Heart left ventricle (tissue), 16 donors: ENCODE results near the gene TBC1D2. TPM values are rescaled to one million over a fixed set of nuclear protein-coding genes. Genes with fewer than 3 reads are reported as not detected.
A peak's percentile ranks its signal among the peaks of the same experiment; 100 is the strongest.

ENCODE experiments used
- ATAC-seq, 4 donors: fragments of 200-7000 bp; cut with Tn5 transposase; one replicate each; pipeline ENCODE4 v1.9.1; 2020 to 2022; ENCODE audit warnings: moderate library complexity in 4 of 4, mild to moderate bottlenecking in 3 of 4, moderate number of reproducible peaks in 1 of 4
- DNase-seq, 5 donors: peaks; one replicate each; pipeline ENCODE4 v3.0.0-alpha.2; 2020
- H3K27ac ChIP-seq, 12 donors: fragments of 200-600 bp; sonication (generic) in 4 of 12; one replicate each; pipeline versions ENCODE4 v1.5.0 to v1.8.0; 2016 to 2022; ENCODE audit warnings: mild to moderate bottlenecking in 2 of 12
- H3K27me3 ChIP-seq, 9 donors: fragments of 200-600 bp; sonication (generic) in 2 of 9; one replicate each; pipeline versions ENCODE4 v1.5.1 to v1.8.0; 2016 to 2022; ENCODE audit warnings: mild to moderate bottlenecking in 3 of 9
- H3K36me3 ChIP-seq, 9 donors: fragments of 200-600 bp; sonication (generic) in 2 of 9; one replicate each; pipeline versions ENCODE4 v1.5.0 to v1.8.0; 2018 to 2022; ENCODE audit warnings: mild to moderate bottlenecking in 2 of 9
- H3K4me1 ChIP-seq, 12 donors: fragments of 200-600 bp; sonication (generic) in 4 of 12; one replicate each; pipeline versions ENCODE4 v1.5.0 to v1.8.0; 2016 to 2022; ENCODE audit warnings: mild to moderate bottlenecking in 3 of 12
- H3K4me3 ChIP-seq, 12 donors: fragments of 200-600 bp; sonication (generic) in 4 of 12; one replicate each; pipeline versions ENCODE4 v1.5.0 to v1.8.0; 2017 to 2022; ENCODE audit warnings: mild to moderate bottlenecking in 9 of 12, moderate library complexity in 4 of 12
- H3K9me3 ChIP-seq, 12 donors: fragments of 200-600 bp; sonication (generic) in 4 of 12; one replicate each; pipeline versions ENCODE4 v1.5.0 to v1.8.0; 2016 to 2022; ENCODE audit warnings: mild to moderate bottlenecking in 1 of 12
- CTCF ChIP-seq, 12 donors: fragments of 200-600 bp; sonication (generic) in 4 of 12; IDR thresholded peaks; one replicate each; pipeline versions ENCODE4 v1.5.0 to v1.8.0; 2018 to 2022; ENCODE audit warnings: antibody characterized with exemption in 12 of 12, mild to moderate bottlenecking in 5 of 12
- POLR2A ChIP-seq, 2 donors: fragments of 450-650 bp; IDR thresholded peaks; one replicate each; pipeline ENCODE4 v1.6.1; 2017; ENCODE audit warnings: antibody characterized with exemption in 2 of 2, mild to moderate bottlenecking in 2 of 2, moderate library complexity in 2 of 2
- WGBS, 4 donors: extraction: QIAGEN DNeasy Blood & Tissue Kit in 2 of 4; methylation state at CpG; one replicate each; pipeline versions ENCODE4 v1.1.5 to v1.1.7; 2013 to 2018; 5-methylcytosine and 5-hydroxymethylcytosine counted together
- intact Hi-C, 10 donors: fragments of 100-400 bp; cut with DNase I; formaldehyde crosslinking; loops; one replicate each; pipeline versions ENCODE4 v1.11.1 to v1.14.2; 2022
- polyA plus RNA-seq, 2 donors: library from polyadenylated mRNA; stranded (reverse); fragments of 200-250 nt; gene quantifications; one replicate each; pipeline ENCODE4 v1.2.3, GENCODE V29; 2013
- total RNA-seq, 9 donors: library from RNA; depleted of rRNA in 2 of 9; stranded (reverse); fragments of >200 nt in 2 of 9; fragmentation: NEBNext Ultra II Directional in 3 of 9; extraction: Animal tissue kit (Norgen Biotek cat#: 25700) in 3 of 9; gene quantifications; one replicate each; pipeline versions ENCODE4 v1.1.0 to v1.2.4, GENCODE V29; 2016 to 2023
- donor health status: ischemic (EF 13 %, LVEDD 7.1; RV severe dilation, severe dysfunction).
- donor health status: healthy with polysubstance abuse.
- donor health status: DM: no; HTN: yes; CAD: no.
- donor health status: DM: no; HTN: no; CAD: no.
- donor health status: ischemic (EF 25% LVEDD 6.9; RV normal size, moderate dysfunction).
- donor health status: ischemic (EF 25% LVEDD 5.7; RV mildly dilated, moderate dysfunction).
- donor health status: healthy.
- donor health status: DM: yes; HTN: yes; CAD: no.
- donor health status: ischemic (EF 35%, LVEDD 5.7; RV mildly dilated, moderate dysfunction).
- donor health status: nonischemic (EF 11% LVEDD 7.7; RV severe dilation, severe dysfunction).
- donor health status: DM: yes; HTN: yes; CAD: no.
- donor health status: PGD.
- donor health status: ischemic (EF 29% LVEDD 5.4; RV normal size, mild dysfunction).
- donor health status: nonischemic (EF 23%, LVEDD 6.1; RV moderate dilation, normal function).

Gene TBC1D2
- total and polyA plus RNA-seq, 11 donors: 1.1 to 9.4 (median 2.2) TPM

- H3K27ac ChIP-seq: no peak overlapping the region
- H3K4me3 ChIP-seq: no peak overlapping the region
- DNase-seq: no peak
- ATAC-seq: no peak
- WGBS, 4 donors: 86 to 91% (median 88%) methylated on average over 6 of the region's 6 CpGs
- H3K36me3 ChIP-seq: peaks cover 0 to 39% (median 0%) of the 10 kb centered on the region in 9 donors
- H3K27me3 ChIP-seq: no peaks in the 10 kb centered on the region
- H3K4me1 ChIP-seq: peaks cover 0 to 9% (median 1%) of the 10 kb centered on the region in 12 donors
- no peak for TF ChIP-seq CTCF (IDR thresholded peaks at IDR 0.05)
- TF ChIP-seq POLR2A (IDR thresholded peaks at IDR 0.05): no peak
- H3K9me3 ChIP-seq: no peaks in the 10 kb centered on the region
- intact Hi-C loops: loop anchor here in 4 of 10 donors (10.0 kb wide), 3 partner anchors 126 to 574 kb away; partner anchors contain the start of gene TRMO (in 1 of the 4)
These were observed 54.3 kb downstream of the TBC1D2 start for GRCh38 chr9:98201102-98201501.

DNA sequence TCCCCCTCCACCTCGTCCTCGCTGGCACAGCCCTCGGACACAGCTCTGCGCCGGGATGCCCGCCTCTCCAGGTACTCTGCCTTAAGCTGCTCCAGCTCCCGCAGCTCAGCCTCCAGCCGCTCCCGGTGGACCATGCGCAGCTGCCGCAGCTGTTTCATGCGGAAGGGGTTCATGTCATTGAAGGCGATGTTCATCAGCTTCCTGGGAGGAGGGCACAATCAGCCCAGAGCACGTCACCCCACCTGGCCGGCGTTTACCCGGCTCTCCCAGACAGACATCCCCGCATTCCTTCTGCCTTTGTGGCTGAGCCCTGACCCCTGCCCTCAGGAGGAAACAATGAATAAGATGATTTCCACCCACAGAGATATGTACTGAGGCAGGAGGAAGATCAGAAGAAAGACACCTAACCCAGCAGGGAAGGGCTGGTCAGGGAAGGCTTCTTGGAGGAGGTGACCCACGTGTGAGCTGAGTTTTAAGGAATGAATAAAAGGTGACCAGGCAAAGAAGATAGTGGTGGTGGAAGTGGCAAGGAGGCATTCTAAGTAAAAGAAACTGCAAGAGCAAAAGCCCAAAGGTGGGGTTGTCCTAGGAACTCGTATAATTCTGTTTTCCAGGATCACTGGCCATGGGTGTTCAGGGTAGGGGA is 55.9 kb downstream of the TBC1D2 start:
- WGBS, 4 donors: 88 to 92% (median 90%) methylated on average over 13 to 20 of the region's 20 CpGs

GRCh38 chr9:98195671-98196070 is 59.8 kb downstream of the TBC1D2 start:
- DNase-seq: no peak
- H3K36me3 ChIP-seq: peaks cover 0 to 16% (median 0%) of the 10 kb centered on the region in 9 donors
- H3K27ac ChIP-seq: no peak overlapping the region
- peaks cover 0 to 12% (median 6%) of the 10 kb centered on the region in 12 donors for H3K4me1 ChIP-seq
- H3K27me3 ChIP-seq: no peaks in the 10 kb centered on the region
- no peaks in the 10 kb centered on the region for H3K9me3 ChIP-seq
- no peak for ATAC-seq
- H3K4me3 ChIP-seq: no peak overlapping the region
- intact Hi-C loops: no loop called here
- no peak for TF ChIP-seq POLR2A (IDR thresholded peaks at IDR 0.05)
- no peak for TF ChIP-seq CTCF (IDR thresholded peaks at IDR 0.05)
- WGBS, 4 donors: 70 to 89% (median 82%) methylated on average over 3 to 4 of the region's 4 CpGs

More for the DNA sequence above, 55.9 kb downstream of the TBC1D2 start:
- intact Hi-C loops: loop anchor here in 4 of 10 donors (10.0 kb wide), 3 partner anchors 125 to 575 kb away; partner anchors contain the start of gene TRMO (in 1 of the 4)
- no peaks in the 10 kb centered on the region for H3K27me3 ChIP-seq
- TF ChIP-seq CTCF (IDR thresholded peaks at IDR 0.05): no peak
- no peak for TF ChIP-seq POLR2A (IDR thresholded peaks at IDR 0.05)
- H3K4me1 ChIP-seq: no peaks in the 10 kb centered on the region
- H3K36me3 ChIP-seq: peaks cover 0 to 39% (median 0%) of the 10 kb centered on the region in 9 donors
- no peak overlapping the region for H3K4me3 ChIP-seq
- H3K27ac ChIP-seq: no peak overlapping the region
- DNase-seq (no peak), ATAC-seq (no peak)
- H3K9me3 ChIP-seq: no peaks in the 10 kb centered on the region

DNA sequence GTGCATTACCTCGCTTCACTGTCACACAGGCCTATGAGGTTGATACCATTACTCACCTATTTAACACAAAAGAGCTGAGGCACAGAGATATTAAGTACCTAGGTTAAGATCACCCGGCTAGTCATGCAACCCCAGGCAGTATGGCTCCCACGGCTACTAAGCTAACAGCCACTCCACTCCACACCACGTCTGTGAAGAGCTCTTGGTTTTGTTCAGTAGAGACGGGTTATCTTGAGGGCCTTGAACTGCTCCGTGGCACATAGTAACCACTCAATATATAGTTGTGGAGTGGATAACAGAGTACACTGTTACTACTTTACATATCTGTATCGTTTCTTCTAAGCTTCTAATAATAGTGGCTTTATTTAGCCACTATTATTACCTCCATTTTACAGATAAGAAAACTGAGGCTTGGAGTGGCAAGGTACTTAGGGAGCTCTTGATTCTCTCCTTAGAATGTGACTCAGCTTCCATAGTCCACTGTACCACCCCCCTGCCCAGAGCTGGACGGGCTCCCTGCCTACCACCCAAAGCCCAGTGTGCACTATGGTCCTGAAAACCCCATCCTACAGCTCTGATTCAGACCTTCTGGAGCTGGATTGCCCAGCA is 62.0 kb downstream of the TBC1D2 start:
- 54 to 71% (median 62%) methylated on average over 8 of the region's 8 CpGs for WGBS, 4 donors
- Histone ChIP-seq H3K27ac (peak overlapping the region in 5 of 12 donors; percentile 25 to 67 (median 49)), H3K4me3 (peak overlapping the region in 11 of 12 donors; percentile 51 to 79 (median 70)), H3K9me3 (no peaks in the 10 kb centered on the region), H3K4me1 (peaks cover 0 to 12% (median 6%) of the 10 kb centered on the region in 12 donors), H3K27me3 (no peaks in the 10 kb centered on the region), H3K36me3 (no peaks in the 10 kb centered on the region)
- DNase-seq: no peak
- intact Hi-C loops: no loop called here
- TF ChIP-seq CTCF (IDR thresholded peaks at IDR 0.05): no peak
- no peak for TF ChIP-seq POLR2A (IDR thresholded peaks at IDR 0.05)
- no peak for ATAC-seq
